ENCODE measurements around the gene SIMC1.

GRCh38 chr5:176359658-176360057 lies 121.4 kb downstream of the SIMC1 start:
- TF ChIP-seq EZH2 (IDR thresholded peaks at IDR 0.05) (no peak), POLR2A (IDR thresholded peaks at IDR 0.05; ENCODE audit: borderline replicate concordance, extremely low read depth, insufficient read depth, insufficient read length) (no peak)
